Fibroblast of pulmonary artery (primary cell): ENCODE results near the gene SPRED3.
A peak's percentile ranks its signal among the peaks of the same experiment; 100 is the strongest.

ENCODE experiments used
- DNase-seq: peaks from one replicate; pipeline ENCODE4 v3.0.0-alpha.2; 2010; ENCODE audit warnings: low read depth
- H3K4me3 ChIP-seq: replicated peaks from 2 replicates; pipeline ENCODE4 v1.5.1; 2011; ENCODE audit warnings: low read depth, mild to moderate bottlenecking, control low read depth, low read length, moderate library complexity
- TF ChIP-seq, protein P1 (sequence below): IDR thresholded peaks from 2 replicates; pipeline ENCODE4 v1.5.1; 2011; ENCODE audit warnings: mild to moderate bottlenecking, control low read depth, low read length, inconsistent platforms; ENCODE audit errors: missing control alignments

Gene SPRED3

GRCh38 chr19:38430931-38431330 lies 42.4 kb downstream of the SPRED3 start:
- TF ChIP-seq, protein P1, sequence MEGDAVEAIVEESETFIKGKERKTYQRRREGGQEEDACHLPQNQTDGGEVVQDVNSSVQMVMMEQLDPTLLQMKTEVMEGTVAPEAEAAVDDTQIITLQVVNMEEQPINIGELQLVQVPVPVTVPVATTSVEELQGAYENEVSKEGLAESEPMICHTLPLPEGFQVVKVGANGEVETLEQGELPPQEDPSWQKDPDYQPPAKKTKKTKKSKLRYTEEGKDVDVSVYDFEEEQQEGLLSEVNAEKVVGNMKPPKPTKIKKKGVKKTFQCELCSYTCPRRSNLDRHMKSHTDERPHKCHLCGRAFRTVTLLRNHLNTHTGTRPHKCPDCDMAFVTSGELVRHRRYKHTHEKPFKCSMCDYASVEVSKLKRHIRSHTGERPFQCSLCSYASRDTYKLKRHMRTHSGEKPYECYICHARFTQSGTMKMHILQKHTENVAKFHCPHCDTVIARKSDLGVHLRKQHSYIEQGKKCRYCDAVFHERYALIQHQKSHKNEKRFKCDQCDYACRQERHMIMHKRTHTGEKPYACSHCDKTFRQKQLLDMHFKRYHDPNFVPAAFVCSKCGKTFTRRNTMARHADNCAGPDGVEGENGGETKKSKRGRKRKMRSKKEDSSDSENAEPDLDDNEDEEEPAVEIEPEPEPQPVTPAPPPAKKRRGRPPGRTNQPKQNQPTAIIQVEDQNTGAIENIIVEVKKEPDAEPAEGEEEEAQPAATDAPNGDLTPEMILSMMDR = no peak
- no peak overlapping the region for H3K4me3 ChIP-seq
- DNase-seq = no peak

DNA sequence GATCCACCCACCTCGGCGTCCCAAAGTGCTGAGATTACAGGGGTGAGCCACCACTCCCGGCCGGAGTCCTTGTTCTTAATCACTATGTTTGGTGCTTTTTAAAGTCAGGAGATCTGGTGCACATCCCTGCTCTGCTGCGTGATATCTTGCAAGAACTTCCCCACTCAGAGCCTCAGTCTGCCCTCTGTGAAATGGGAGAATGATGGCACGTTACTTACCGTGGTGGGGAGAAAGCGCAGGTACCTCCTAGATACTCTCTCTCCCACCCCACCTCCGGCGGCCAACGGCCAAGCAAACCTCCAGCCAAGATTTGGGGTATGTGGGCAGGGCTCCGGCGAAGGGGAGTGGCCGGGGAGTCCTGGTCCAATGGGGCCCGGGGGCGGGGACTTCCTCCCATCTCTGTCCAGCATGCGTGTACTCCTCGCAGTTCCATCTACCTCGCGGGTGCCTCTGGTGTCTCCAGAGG lies 44.8 kb downstream of the SPRED3 start, which contains the start of gene RYR1:
Gene RYR1, plus strand, starts transcription at position 424 of the 466 bp plus-strand sequence. CDS start 139 bp downstream, outside the sequence.
- H3K4me3 ChIP-seq = no peak within 1 kb of the TSS
- peak; percentile 10 for DNase-seq
- TF ChIP-seq, protein P1 = no peak

- DNase-seq = no peak
- TF ChIP-seq, protein P1 = no peak
- no peak overlapping the region for H3K4me3 ChIP-seq
These were observed 46.1 kb downstream of the SPRED3 start for GRCh38 chr19:38434549-38435051.

- no peak for DNase-seq
- H3K4me3 ChIP-seq = no peak overlapping the region
- TF ChIP-seq, protein P1 = no peak
These were observed 48.8 kb downstream of the SPRED3 start for GRCh38 chr19:38437295-38437694.

- TF ChIP-seq, protein P1 = no peak
- DNase-seq = no peak
- H3K4me3 ChIP-seq = no peak overlapping the region
These were observed 49.4 kb downstream of the SPRED3 start for GRCh38 chr19:38437917-38438316.

- TF ChIP-seq, protein P1 = no peak
- H3K4me3 ChIP-seq = no peak overlapping the region
- DNase-seq = no peak
These were observed 52.1 kb downstream of the SPRED3 start for GRCh38 chr19:38440592-38440991.

GRCh38 chr19:38441657-38442348 lies 53.3 kb downstream of the SPRED3 start:
- TF ChIP-seq, protein P1 = no peak
- DNase-seq = peak; percentile 8
- H3K4me3 ChIP-seq = no peak overlapping the region
